GF-D8 (cell line): ENCODE results near the gene HDAC6.
"Not testable (repeated sequence)": the region's sequence is repeated elsewhere in the genome, so short reads cannot be mapped to it uniquely, and the experiment has no call there.

Source experiments
- DNase-seq: peaks from one replicate; lab custom pipeline; 2025; lab: John Stamatoyannopoulos, UW

The HDAC6 gene

GRCh38 chrX:48826135-48826875, 24.4 kb downstream of the HDAC6 start, which contains the start of gene ERAS:
Gene ERAS (plus strand): TSS chrX:48826513. CDS start chrX:48829124, 2,611 bp downstream.
- DNase-seq = no peak

GRCh38 chrX:48826876-48827653, 25.2 kb downstream of the HDAC6 start:
- no peak for DNase-seq

- no peak for DNase-seq
These were observed 25.7 kb downstream of the HDAC6 start for GRCh38 chrX:48827654-48827968.

GRCh38 chrX:48829016-48829735, 27.3 kb downstream of the HDAC6 start:
- no peak for DNase-seq

- DNase-seq = no peak
These were observed 29.5 kb downstream of the HDAC6 start for GRCh38 chrX:48831136-48831908.

GRCh38 chrX:48831909-48832291, 30.0 kb downstream of the HDAC6 start:
- no peak for DNase-seq

GRCh38 chrX:48833542-48834138, 31.8 kb downstream of the HDAC6 start:
- DNase-seq = no peak

- no peak for DNase-seq
These were observed 32.5 kb downstream of the HDAC6 start for GRCh38 chrX:48834383-48834709.

GRCh38 chrX:48835524-48836329, 33.9 kb downstream of the HDAC6 start, which contains the start of gene PCSK1N:
Gene PCSK1N (minus strand): TSS chrX:48835610. CDS start chrX:48835532, 78 bp downstream.
- DNase-seq = no peak

GRCh38 chrX:48839686-48840085, 37.8 kb downstream of the HDAC6 start:
- DNase-seq = no peak

GRCh38 chrX:48848847-48849246, 47.0 kb downstream of the HDAC6 start:
- no peak for DNase-seq

GRCh38 chrX:48852857-48853256, 51.0 kb downstream of the HDAC6 start:
- DNase-seq = no peak

- not testable (repeated sequence) for DNase-seq
These were observed 51.6 kb downstream of the HDAC6 start for GRCh38 chrX:48853494-48853893.

- DNase-seq = not testable (repeated sequence)
These were observed 52.4 kb downstream of the HDAC6 start for GRCh38 chrX:48854121-48854804.

GRCh38 chrX:48854898-48855297, 53.0 kb downstream of the HDAC6 start:
- no peak for DNase-seq

GRCh38 chrX:48864210-48864609, 62.3 kb downstream of the HDAC6 start:
- no peak for DNase-seq

- DNase-seq = not testable (repeated sequence)
These were observed 70.2 kb downstream of the HDAC6 start for GRCh38 chrX:48872017-48872416.
